Activated CD8-positive, alpha-beta memory T cell treated with anti-CD3 and anti-CD28 coated beads, Interleukin-2, amount 50 U/mL, for 1 hour (primary cell): ENCODE data around the gene ACOT9.
"Not testable (repeated sequence)": the region's sequence is repeated elsewhere in the genome, so short reads cannot be mapped to it uniquely, and the experiment has no call there.

ENCODE experiments used
- DNase-seq: peaks from one replicate; pipeline ENCODE4 v3.0.0-alpha.2; 2020; ENCODE audit errors: extremely low read depth

ACOT9 gene

DNA sequence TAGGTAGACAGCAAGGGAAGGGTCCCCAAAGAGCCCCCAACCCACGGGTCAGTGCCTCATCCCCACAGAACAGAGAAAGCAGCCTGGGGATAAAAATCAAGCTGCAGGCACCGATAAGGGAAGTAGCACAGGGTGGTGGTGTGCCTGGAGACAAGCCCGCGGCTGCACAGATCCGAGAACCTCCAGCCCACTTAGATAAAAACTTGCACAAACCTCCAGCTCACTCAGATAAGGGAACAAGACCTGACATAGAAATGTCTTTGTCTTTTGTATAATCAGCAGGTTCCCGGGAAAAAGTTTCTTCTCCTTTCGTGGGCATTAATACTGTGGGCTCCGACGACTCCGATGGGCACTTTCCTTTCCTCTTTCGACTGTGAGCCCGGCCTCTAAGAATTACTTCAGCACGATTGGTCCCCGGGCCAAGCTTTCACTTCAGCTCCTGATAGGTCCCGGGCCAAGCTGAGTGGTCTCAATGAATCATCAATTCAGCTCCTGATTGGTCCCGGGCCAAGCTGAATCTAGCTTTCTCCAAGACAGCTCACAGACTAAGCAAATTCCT is 43.4 kb downstream of the ACOT9 start:
- no peak for DNase-seq

DNA sequence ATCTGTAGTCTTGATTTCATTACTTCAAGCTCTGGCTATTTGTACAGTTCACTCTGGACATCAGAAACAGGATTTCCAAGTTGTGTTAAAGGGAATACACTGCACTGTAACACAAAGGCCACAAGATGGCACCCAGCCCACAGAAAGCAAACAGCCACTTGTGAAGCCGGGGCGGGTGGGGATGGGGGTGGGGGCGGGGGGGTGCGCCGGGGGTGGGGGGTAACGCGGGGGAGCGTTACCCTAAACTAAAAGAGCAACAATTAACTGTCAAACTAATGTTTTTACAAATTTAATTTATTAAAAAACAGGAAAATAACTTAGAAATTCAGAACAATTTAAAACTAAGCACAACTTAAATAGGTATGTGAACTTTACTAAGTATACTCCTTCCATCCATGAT is 48.5 kb downstream of the ACOT9 start:
- no peak for DNase-seq

DNA sequence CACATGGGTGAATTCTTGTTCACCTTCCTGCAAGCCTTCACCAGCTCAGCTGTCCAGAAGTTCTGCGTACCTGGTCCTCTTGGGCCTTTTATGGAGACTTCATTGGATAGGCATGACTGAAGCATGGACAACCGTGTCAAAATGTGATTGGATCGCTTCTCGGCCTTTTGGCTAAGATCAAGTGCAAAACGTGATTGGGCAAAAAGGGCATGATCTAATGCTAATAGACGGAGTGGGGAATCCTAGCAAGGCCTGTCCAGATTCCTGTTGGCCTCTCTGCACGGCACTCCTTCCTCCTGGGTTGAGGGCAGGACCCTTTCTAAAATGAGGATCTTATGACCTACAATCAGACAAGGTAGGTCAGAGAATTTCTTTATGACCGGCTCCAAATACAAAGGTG is 50.9 kb downstream of the ACOT9 start:
- DNase-seq: no peak

DNA sequence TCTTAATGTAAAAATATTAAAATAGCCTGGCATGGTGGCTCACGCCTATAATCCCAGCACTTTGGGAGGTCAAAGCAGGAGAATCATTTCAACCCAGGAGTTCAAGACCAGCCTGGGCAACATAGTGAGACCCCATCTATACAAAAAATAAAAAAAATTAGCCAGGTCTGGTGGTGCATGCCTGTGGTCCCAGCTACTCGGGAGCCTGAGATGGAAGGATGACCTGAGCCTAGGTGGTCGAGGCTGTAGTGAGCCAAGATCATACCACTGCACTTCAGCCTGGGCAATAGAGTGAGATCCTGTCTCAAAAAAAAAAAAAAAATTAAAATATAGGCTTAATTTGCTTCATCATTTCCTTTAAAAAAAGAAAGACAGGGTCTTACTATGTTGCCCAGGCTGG is 66.6 kb downstream of the ACOT9 start:
- DNase-seq: not testable (repeated sequence)

DNA sequence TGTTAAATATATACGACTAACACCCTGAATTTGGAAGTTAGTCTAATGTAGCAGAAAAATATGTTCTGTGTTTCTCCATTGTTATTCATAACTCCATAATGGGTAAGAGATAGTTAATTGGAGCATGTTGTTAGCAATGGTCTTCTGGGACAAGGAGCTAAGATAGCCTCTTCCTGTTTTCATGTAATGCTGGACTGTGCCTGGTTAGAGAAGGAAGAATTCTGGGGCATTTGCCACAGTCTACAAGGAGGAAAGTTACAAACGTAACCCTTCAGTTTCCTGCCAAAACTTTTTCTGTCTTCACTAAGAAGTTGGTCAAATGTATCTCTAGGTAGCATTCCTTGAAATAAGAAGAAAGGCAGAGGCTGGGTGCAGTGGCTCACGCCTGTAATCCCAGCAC is 70.0 kb downstream of the ACOT9 start:
- DNase-seq: no peak

DNA sequence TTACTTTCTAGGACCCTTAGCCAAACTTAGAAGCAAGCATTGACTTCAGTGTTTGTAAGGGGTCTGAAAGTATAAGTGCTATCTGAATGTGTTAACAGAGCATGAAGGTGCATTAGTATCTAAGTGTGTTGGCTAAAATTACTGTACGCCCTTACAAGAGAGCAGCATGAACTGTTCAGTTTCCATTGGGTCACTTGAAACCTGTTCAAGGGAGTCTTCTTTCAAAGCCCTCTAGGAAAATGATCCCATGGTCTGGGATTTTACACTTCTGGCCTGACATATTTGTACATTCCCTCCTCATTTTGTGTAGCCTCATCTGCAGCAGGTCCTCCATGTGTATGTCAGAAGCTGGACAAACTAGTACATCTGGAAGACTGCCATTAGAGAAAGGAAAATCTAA is 72.5 kb downstream of the ACOT9 start:
- no peak for DNase-seq

DNA sequence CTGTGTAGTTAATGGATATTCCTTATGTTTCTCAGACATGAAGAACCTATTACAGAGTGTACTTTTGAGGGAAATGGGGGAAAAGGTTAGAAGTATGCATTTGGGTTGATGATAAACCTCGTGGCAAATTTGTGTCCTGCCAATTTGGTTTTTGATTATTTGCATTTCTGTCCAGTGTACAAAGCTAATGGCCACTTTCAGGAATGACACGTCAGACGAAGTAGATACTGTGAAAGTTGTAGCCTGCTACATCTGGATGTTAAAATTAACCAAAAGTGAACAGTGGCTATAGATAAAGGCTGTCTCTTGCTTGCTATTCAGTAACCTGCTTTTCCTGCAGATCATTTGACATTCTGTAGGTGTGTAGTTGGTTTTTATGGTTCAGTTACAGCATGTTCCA is 74.7 kb downstream of the ACOT9 start:
- DNase-seq: no peak

DNA sequence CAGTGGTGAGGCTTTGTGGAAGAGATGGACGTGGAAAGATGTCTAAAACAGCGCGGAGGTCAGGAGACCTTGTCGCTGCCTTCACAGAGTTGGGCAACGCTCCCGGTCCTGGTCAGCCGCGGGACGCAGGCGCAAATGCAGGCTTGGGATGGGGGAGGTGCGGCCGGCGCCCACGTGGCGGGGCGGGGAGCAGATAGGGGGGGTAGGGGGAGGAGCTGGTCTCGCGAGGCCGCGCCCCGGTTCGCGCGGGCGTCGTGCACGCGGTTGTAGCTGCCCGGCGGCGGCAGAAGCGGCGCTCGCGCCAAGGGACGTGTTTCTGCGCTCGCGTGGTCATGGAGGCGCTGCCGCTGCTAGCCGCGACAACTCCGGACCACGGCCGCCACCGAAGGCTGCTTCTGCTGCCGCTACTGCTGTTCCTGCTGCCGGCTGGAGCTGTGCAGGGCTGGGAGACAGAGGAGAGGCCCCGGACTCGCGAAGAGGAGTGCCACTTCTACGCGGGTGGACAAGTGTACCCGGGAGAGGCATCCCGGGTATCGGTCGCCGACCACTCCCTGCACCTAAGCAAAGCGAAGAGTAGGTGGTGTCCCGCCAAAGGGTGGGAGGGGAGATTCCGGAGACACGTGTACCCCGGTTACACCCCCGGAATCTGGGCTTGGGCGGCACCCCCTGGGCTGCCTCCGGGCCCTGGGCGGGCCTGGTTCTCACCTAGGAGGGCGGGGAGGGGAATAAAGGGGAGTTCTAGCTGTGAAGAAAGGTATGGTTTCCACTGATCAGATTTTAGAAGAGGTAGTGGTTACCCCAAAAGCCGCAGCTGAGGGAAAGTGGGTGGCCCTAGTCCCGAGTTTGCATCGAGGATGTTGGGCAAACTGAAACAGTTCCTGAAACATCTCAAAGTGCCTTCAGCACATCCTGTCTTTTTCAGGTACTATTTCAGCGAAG is 75.6 kb downstream of the ACOT9 start, which contains the start of gene PRDX4:
TSS of gene PRDX4 (plus strand) at position 255 of the 939 bp plus-strand sequence. CDS start at position 333, 78 bp downstream.
- DNase-seq: no peak

DNA sequence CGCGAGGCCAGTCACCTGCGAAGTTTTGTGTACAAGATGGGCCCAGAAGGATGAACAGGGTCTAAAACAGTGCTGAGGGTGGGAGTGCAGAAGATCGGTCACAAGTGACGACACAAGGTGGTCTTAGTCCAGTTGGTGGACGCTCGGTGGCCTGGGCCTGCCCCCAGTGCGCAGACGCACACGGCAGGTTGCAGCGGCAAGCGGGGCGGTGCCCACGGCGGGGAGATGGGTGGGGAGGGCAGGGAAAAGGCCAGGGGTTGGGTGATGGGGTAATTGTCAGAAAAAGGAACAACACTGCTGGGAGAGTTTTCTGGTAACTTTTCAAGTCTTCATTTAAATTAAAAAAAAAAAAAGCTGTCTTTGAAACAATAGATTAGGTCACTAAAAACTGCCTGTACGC is 76.8 kb downstream of the ACOT9 start:
- no peak for DNase-seq

DNA sequence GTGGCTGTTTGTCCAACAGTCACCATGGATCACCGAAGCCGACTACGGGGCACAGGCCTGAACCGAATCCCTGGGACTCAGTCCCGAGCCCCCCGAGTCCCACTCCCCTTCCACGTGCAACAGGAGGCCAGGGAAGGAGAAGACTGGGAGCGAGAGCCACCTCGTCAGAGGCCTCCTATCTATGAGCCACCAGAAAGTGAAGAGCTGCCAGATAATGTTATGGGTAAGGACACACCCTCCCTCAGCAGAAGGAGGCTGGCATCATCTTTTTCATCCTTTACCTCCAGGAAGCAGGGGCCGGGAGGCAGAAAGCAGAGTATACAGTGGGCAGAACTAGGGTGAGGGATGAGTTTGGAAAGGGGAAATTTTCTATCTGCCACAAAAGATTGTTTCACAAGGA is 78.6 kb downstream of the ACOT9 start:
- no peak for DNase-seq

DNA sequence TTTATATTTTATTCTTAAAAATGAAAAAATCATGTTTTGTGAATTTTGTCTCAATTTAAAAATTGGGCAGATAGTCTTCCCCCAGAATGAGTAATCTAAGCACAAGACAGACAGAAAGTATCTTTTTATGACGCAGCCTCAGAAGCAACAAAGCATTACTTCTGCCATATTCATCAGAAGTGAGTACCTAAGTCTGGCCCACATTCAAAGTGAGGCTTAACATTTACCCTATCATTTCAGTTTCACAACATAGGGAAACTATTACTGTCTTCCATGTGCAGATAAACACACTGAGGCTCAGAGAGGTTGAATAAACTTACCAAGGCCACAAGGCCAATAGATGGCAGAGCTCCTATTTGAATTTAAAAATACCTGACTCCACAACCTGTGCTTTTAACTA is 80.2 kb downstream of the ACOT9 start:
- no peak for DNase-seq

DNA sequence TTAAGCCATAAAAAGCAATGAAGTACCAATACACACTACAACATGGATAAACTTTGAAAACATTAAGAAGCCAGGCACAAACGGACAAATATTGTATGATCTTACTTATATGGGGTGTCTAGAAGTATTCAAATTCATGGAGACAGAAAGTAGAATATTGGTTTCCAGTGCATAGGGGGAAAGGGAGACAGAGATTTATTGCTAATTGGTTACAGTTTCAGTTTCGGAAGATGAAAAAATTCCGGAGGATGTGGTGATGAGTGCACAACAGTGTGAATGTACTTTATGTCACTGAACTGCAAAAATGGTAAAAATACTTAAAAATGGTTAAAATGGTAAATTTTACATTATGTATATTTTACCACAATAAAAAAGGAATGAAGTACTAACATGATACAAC is 80.9 kb downstream of the ACOT9 start:
- DNase-seq: no peak

DNA sequence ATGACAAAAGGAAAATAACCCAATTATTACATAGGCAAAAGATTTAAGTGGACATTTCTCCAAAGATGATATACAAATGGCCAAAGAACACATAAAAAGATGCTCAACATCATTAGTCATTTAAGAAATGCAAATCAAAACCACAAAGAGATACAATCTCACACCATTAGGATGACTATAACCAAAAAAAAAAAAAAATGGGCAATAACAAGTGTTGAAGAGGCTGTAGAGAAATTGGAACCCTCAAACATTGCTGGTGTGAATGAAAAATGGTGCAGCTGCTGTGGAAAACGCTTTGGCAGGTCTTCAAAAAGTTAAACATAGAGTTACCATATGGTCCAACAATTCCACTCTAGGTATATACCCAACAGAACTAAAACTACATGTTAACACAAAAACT is 81.4 kb downstream of the ACOT9 start:
- no peak for DNase-seq

DNA sequence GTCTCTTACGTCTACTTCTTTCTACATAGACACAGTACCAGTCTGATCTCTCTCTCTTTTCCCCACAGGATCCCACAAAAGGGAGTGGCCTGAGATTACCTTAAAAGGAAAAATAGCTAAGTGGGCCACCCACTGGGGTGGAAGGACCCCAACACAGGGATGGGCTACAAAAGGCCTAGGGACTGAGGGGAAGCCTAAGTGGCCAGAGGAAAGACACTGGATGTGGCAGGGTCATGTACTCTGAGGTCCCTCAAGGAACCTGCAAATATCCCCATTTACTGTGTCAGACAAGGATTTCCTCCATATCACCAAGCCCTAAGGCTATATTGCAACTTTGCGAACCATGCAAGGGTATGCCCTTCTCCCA is 82.3 kb downstream of the ACOT9 start:
- no peak for DNase-seq

DNA sequence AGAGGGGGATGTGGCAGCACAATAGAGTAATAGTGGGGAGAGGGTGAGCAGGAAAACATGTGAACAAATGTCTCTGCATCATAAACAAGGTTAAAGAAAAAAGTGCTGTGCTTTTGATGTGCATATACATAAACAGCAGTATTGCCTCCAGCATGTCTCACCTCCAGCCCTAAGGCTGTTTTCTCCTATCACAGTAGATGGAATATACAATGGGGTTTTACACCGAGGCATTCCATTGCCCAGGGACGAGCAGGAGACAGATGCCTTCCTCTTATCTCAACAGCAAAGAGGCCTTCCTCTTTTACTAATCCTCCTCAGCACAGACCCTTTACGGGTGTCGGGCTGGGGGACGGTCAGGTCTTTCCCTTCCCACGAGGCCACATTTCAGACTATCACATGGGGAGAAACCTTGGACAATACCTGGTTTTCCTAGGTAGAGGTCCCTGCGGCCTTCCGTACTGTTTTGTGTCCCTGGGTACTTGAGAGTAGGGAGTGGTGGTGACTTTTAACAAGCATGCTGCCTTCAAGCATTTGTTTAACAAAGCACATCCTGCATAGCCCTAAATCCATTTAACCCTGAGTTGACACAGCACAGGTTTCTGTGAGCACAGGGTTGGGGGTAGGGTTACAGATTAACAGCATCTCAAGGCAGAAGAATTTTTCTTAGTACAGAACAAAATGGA is 82.9 kb downstream of the ACOT9 start:
- not testable (repeated sequence) for DNase-seq

DNA sequence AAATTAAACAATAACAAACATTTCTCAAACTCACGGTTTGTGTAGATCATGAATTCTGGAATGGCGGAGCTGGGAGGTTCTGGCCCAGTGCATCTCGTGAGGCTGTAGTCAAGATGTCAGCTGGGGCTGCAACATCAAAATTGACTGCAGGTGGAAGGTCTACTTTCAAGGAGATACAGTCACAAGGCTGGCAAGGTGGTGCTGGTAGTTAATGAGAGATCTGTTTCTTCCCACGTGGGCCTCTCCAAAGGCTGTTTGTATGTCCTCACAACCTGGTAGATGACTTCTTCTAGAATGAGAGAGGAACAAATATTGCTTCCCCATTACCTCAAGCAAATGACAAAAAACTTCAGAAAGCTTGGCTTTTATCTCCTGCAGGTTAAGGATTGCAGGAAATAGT is 83.7 kb downstream of the ACOT9 start:
- no peak for DNase-seq

DNA sequence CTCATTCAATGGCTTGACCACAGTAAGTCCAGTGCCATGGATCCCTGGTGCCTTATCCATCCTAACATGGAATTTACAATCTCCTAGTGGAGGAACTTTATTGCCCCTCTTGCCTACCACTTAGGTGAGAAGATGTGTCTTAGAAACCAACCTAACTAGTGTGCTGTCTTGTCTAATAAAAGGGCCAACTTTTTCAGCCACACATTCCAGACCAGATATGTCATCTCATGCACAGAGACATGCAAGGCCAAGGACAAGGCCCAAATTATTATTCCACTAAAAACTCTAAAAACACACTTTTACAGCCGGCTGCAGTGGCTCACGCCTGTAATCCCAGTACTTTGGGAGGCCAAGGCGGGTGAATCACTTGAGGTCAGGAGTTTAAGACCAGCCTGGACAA is 86.4 kb downstream of the ACOT9 start:
- DNase-seq: no peak

DNA sequence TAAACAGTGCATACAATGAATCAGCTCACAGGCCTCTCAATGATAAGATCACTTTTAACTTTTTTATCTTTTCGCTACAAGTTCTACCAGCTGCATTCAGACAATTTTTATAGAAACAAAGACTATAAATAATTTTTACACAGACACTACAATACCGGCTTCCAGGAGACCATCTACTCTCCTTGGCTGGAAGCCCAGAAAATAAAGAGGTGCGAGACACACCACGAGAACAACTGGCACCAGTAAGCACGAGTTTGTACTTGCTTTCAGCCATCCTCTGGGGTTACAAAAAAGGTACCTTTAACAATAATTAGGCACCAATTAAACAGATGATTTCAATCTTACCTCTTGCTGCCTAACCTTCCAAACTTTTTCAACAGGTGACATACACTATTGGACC is 87.0 kb downstream of the ACOT9 start:
- DNase-seq: no peak
